Measurements from ENCODE around the gene NAXD.

NAXD gene

GRCh38 chr13:110624766-110625756, 9.7 kb downstream of the NAXD start:
- H3K4me3 ChIP-seq (ENCODE audit: low read depth, low read length): no peak overlapping the region
- no peak for TF ChIP-seq CTCF (IDR thresholded peaks at IDR 0.05; ENCODE audit: low read depth, low read length)

- TF ChIP-seq CTCF (IDR thresholded peaks at IDR 0.05; ENCODE audit: low read depth, low read length): no peak
- H3K4me3 ChIP-seq (ENCODE audit: low read depth, low read length): no peak overlapping the region
These were observed 10.5 kb downstream of the NAXD start for GRCh38 chr13:110625771-110626321.

DNA sequence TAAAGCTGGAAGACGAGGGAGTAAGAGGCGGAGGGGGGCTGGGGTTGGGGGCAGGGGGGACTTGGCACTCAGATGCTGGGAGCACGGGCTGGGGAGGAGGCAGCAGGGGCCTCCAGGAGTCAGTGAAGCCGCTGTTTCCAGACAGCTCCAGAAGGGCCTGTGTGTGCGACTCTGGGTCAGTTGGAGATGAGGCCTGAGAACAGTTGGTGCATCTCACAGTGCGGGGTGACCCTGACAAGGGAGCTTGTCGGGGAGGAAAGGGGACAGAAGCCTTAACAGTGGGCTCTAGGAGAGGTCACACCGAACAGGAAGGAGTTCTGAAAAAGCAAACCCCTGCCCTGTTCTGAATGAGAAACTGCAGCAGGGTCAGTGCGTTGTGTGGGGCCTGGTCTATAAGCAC, 11.2 kb downstream of the NAXD start:
- no peak for TF ChIP-seq CTCF (IDR thresholded peaks at IDR 0.05; ENCODE audit: low read depth, low read length)
- H3K4me3 ChIP-seq (ENCODE audit: low read depth, low read length): no peak overlapping the region

- H3K4me3 ChIP-seq (ENCODE audit: low read depth, low read length): no peak overlapping the region
- TF ChIP-seq CTCF (IDR thresholded peaks at IDR 0.05; ENCODE audit: low read depth, low read length): no peak
These were observed 12.0 kb downstream of the NAXD start for GRCh38 chr13:110627351-110627750.

GRCh38 chr13:110627761-110628476, 12.6 kb downstream of the NAXD start:
- no peak for TF ChIP-seq CTCF (IDR thresholded peaks at IDR 0.05; ENCODE audit: low read depth, low read length)
- H3K4me3 ChIP-seq (ENCODE audit: low read depth, low read length): no peak overlapping the region

GRCh38 chr13:110628477-110628793, 13.1 kb downstream of the NAXD start:
- TF ChIP-seq CTCF (IDR thresholded peaks at IDR 0.05; ENCODE audit: low read depth, low read length): no peak
- no peak overlapping the region for H3K4me3 ChIP-seq (ENCODE audit: low read depth, low read length)

Data from WI38 (cell line).